ENCODE measurements around the gene ARMC9. TPM values are rescaled to one million over a fixed set of nuclear protein-coding genes. Genes with fewer than 3 reads are reported as not detected.
A peak's percentile ranks its signal among the peaks of the same experiment; 100 is the strongest.

Gene ARMC9
- total and polyA plus RNA-seq, 2 of the 13 experiments (the other 11 are each of a cell fraction or from before 2014, with no cell fraction given) = 9.1 to 12.8 TPM

DNA sequence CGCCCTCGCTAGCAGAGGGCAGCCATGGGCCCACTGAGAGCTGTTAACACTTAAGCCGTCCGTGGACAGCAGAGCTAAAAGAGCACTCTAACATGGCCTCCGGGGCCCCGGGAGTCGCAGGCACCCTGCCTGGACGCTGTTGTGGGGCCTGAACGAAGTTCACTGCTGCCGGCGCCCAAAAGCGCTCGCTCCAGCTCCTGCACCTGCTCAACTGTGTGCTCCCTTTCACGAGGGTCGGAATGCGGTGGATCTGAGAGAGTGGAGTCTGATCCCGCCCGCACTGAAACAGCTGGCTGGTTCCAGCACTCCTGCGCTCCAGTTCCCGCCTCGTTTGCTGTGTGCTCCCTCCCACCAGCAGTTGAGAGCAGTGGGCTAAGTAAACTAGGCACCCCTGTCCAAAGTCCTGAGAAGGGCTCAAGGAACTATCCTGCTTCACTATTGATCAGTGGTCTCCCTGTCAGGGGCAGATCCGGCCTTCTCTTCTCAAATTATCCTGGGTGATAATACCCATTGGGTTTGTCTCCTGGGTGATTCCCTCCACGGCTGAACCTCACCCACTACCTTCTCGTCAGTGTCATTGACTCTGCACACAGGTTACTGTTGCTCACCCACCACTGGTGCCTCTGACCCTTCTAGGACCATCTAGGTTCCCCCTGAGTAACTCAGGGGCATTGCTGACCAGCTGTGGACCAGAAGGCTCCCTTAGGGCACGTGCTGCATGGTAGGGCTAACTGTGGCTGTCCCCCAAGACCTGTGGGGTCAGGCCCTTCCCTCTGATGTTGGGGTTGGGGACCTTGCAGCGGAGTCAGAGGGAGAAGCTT, 220.6 kb downstream of the ARMC9 start (continued):
- TF ChIP-seq CBFB (CRISPR knock-in tag; IDR thresholded peaks at IDR 0.05) (no peak), SRSF1 (optimal IDR thresholded peaks at IDR 0.05; ENCODE audit: low read depth, low read length) (no peak), ZNF34 (CRISPR knock-in tag; IDR thresholded peaks at IDR 0.05; ENCODE audit: borderline replicate concordance) (no peak), ZNF563 (CRISPR knock-in tag; IDR thresholded peaks at IDR 0.05) (peak; percentile 55; the same call in 1 of the 2 replicates), ASH2L (IDR thresholded peaks at IDR 0.05; ENCODE audit: insufficient read length, low read depth, low read length) (no peak), ZNF564 (CRISPR knock-in tag; IDR thresholded peaks at IDR 0.05) (no peak), CEBPG (CRISPR knock-in tag; IDR thresholded peaks at IDR 0.05) (no peak)
- TF ChIP-seq, protein P1, sequence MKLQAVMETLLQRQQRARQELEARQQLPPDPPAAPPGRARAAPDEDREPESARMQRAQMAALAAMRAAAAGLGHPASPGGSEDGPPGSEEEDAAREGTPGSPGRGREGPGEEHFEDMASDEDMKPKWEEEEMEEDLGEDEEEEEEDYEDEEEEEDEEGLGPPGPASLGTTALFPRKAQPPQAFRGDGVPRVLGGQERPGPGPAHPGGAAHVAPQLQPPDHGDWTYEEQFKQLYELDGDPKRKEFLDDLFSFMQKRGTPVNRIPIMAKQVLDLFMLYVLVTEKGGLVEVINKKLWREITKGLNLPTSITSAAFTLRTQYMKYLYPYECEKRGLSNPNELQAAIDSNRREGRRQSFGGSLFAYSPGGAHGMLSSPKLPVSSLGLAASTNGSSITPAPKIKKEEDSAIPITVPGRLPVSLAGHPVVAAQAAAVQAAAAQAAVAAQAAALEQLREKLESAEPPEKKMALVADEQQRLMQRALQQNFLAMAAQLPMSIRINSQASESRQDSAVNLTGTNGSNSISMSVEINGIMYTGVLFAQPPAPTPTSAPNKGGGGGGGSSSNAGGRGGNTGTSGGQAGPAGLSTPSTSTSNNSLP (IDR thresholded peaks at IDR 0.05; ENCODE audit: low read depth, low read length) = no peak
- TF ChIP-seq, protein P2, sequence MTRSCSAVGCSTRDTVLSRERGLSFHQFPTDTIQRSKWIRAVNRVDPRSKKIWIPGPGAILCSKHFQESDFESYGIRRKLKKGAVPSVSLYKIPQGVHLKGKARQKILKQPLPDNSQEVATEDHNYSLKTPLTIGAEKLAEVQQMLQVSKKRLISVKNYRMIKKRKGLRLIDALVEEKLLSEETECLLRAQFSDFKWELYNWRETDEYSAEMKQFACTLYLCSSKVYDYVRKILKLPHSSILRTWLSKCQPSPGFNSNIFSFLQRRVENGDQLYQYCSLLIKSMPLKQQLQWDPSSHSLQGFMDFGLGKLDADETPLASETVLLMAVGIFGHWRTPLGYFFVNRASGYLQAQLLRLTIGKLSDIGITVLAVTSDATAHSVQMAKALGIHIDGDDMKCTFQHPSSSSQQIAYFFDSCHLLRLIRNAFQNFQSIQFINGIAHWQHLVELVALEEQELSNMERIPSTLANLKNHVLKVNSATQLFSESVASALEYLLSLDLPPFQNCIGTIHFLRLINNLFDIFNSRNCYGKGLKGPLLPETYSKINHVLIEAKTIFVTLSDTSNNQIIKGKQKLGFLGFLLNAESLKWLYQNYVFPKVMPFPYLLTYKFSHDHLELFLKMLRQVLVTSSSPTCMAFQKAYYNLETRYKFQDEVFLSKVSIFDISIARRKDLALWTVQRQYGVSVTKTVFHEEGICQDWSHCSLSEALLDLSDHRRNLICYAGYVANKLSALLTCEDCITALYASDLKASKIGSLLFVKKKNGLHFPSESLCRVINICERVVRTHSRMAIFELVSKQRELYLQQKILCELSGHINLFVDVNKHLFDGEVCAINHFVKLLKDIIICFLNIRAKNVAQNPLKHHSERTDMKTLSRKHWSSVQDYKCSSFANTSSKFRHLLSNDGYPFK (CRISPR knock-in tag; IDR thresholded peaks at IDR 0.05; ENCODE audit: borderline replicate concordance) = peak; percentile 60; the same call in 1 of the 2 replicates
- TF ChIP-seq, protein P3, sequence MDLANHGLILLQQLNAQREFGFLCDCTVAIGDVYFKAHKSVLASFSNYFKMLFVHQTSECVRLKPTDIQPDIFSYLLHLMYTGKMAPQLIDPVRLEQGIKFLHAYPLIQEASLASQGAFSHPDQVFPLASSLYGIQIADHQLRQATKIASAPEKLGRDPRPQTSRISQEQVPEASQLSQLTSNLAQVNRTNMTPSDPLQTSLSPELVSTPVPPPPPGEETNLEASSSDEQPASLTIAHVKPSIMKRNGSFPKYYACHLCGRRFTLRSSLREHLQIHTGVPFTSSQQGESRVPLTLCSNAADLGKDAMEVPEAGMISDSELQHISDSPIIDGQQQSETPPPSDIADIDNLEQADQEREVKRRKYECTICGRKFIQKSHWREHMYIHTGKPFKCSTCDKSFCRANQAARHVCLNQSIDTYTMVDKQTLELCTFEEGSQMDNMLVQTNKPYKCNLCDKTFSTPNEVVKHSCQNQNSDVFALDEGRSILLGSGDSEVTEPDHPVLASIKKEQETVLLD (CRISPR knock-in tag; IDR thresholded peaks at IDR 0.05; ENCODE audit: low read depth) = no peak
- TF ChIP-seq, protein P4, sequence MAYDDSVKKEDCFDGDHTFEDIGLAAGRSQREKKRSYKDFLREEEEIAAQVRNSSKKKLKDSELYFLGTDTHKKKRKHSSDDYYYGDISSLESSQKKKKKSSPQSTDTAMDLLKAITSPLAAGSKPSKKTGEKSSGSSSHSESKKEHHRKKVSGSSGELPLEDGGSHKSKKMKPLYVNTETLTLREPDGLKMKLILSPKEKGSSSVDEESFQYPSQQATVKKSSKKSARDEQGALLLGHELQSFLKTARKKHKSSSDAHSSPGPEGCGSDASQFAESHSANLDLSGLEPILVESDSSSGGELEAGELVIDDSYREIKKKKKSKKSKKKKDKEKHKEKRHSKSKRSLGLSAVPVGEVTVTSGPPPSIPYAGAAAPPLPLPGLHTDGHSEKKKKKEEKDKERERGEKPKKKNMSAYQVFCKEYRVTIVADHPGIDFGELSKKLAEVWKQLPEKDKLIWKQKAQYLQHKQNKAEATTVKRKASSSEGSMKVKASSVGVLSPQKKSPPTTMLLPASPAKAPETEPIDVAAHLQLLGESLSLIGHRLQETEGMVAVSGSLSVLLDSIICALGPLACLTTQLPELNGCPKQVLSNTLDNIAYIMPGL (CRISPR knock-in tag; IDR thresholded peaks at IDR 0.05; ENCODE audit: borderline replicate concordance in 1 of 2, low read depth in 1 of 2) = no peak
- TF ChIP-seq, protein P5, sequence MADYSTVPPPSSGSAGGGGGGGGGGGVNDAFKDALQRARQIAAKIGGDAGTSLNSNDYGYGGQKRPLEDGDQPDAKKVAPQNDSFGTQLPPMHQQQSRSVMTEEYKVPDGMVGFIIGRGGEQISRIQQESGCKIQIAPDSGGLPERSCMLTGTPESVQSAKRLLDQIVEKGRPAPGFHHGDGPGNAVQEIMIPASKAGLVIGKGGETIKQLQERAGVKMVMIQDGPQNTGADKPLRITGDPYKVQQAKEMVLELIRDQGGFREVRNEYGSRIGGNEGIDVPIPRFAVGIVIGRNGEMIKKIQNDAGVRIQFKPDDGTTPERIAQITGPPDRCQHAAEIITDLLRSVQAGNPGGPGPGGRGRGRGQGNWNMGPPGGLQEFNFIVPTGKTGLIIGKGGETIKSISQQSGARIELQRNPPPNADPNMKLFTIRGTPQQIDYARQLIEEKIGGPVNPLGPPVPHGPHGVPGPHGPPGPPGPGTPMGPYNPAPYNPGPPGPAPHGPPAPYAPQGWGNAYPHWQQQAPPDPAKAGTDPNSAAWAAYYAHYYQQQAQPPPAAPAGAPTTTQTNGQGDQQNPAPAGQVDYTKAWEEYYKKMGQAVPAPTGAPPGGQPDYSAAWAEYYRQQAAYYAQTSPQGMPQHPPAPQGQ (CRISPR knock-in tag; IDR thresholded peaks at IDR 0.05; ENCODE audit: borderline replicate concordance) = no peak
- TF ChIP-seq, protein P6, sequence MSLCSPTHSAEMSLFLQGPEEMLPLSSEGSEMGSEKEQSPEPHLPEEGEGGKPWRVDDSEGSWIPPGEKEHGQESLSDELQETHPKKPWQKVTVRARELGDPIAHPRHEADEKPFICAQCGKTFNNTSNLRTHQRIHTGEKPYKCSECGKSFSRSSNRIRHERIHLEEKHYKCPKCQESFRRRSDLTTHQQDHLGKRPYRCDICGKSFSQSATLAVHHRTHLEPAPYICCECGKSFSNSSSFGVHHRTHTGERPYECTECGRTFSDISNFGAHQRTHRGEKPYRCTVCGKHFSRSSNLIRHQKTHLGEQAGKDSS (CRISPR knock-in tag; IDR thresholded peaks at IDR 0.05; ENCODE audit: borderline replicate concordance, low read depth) = peak; percentile 56; the same call in 1 of the 2 replicates

Measured in HepG2 (cell line).